HEK293 (cell line): ENCODE measurements around the gene BDNF.
A peak's percentile ranks its signal among the peaks of the same experiment; 100 is the strongest.

Experiments used
- GLI2 ChIP-seq: fragments of 450-650 bp; formaldehyde crosslinking; IDR thresholded peaks from 2 replicates; pipeline ENCODE4; 2017; ENCODE audit warnings: missing biosample characterization, missing genetic modification characterization, low read depth, borderline replicate concordance
- GLIS1 ChIP-seq: fragments of 450-650 bp; formaldehyde crosslinking; IDR thresholded peaks from 2 replicates; pipeline ENCODE4 v1.5.1; 2016; ENCODE audit warnings: missing biosample characterization, missing genetic modification characterization
- GLIS2 ChIP-seq: fragments of 450-650 bp; formaldehyde crosslinking; IDR thresholded peaks from 2 replicates; pipeline ENCODE4 v1.5.1; 2016; ENCODE audit warnings: missing biosample characterization, missing genetic modification characterization
- REPIN1 ChIP-seq: fragments of 450-650 bp; formaldehyde crosslinking; IDR thresholded peaks from 2 replicates; pipeline ENCODE4 v1.5.1; 2017; ENCODE audit warnings: missing biosample characterization, missing genetic modification characterization, low read depth
- SETDB1 ChIP-seq: IDR thresholded peaks from one replicate; pipeline ENCODE4 v1.6.1; 2017; ENCODE audit warnings: mild to moderate bottlenecking, low read length, moderate library complexity, mixed read lengths; ENCODE audit not compliant: insufficient read length
- SP2 ChIP-seq: fragments of 450-650 bp; formaldehyde crosslinking; IDR thresholded peaks from 2 replicates; pipeline ENCODE4 v1.5.1; 2016; ENCODE audit warnings: missing biosample characterization, missing genetic modification characterization
- ZFP37 ChIP-seq: fragments of 450-650 bp; formaldehyde crosslinking; IDR thresholded peaks from 2 replicates; pipeline ENCODE4 v1.5.1; 2016; ENCODE audit warnings: missing biosample characterization, missing genetic modification characterization
- ZIC2 ChIP-seq: fragments of 450-650 bp; formaldehyde crosslinking; IDR thresholded peaks from 2 replicates; pipeline ENCODE4 v1.5.1; 2016; ENCODE audit warnings: missing biosample characterization, missing genetic modification characterization
- ZNF121 ChIP-seq: fragments of 450-650 bp; formaldehyde crosslinking; IDR thresholded peaks from 2 replicates; pipeline ENCODE4 v1.5.1; 2016; ENCODE audit warnings: missing biosample characterization, missing genetic modification characterization
- ZNF174 ChIP-seq: fragments of 450-650 bp; formaldehyde crosslinking; IDR thresholded peaks from 2 replicates; pipeline ENCODE4 v1.5.0; 2017; ENCODE audit warnings: missing biosample characterization, mild to moderate bottlenecking, missing genetic modification characterization
- ZNF221 ChIP-seq: fragments of 450-650 bp; formaldehyde crosslinking; IDR thresholded peaks from 2 replicates; pipeline ENCODE4 v1.5.1; 2017; ENCODE audit warnings: missing biosample characterization, missing genetic modification characterization, borderline replicate concordance
- ZNF341 ChIP-seq: fragments of 450-650 bp; formaldehyde crosslinking; IDR thresholded peaks from 2 replicates; pipeline ENCODE4; 2016; ENCODE audit warnings: low read depth, missing biosample characterization, missing genetic modification characterization
- ZNF391 ChIP-seq: fragments of 450-650 bp; formaldehyde crosslinking; IDR thresholded peaks from 2 replicates; pipeline ENCODE4 v1.5.1; 2016; ENCODE audit warnings: low read depth, missing biosample characterization, missing genetic modification characterization, borderline replicate concordance
- ZNF394 ChIP-seq: fragments of 450-650 bp; formaldehyde crosslinking; IDR thresholded peaks from 2 replicates; pipeline ENCODE4 v1.5.1; 2016; ENCODE audit warnings: missing biosample characterization, missing genetic modification characterization, mild to moderate bottlenecking, moderate library complexity, borderline replicate concordance
- ZNF423 ChIP-seq: fragments of 450-650 bp; formaldehyde crosslinking; IDR thresholded peaks from 2 replicates; pipeline ENCODE4 v1.5.1; 2016; ENCODE audit warnings: missing biosample characterization, missing genetic modification characterization
- ZNF501 ChIP-seq: fragments of 450-650 bp; formaldehyde crosslinking; IDR thresholded peaks from 2 replicates; pipeline ENCODE4 v1.5.1; 2016; ENCODE audit warnings: missing biosample characterization, missing genetic modification characterization
- ZNF548 ChIP-seq: fragments of 450-650 bp; formaldehyde crosslinking; IDR thresholded peaks from 2 replicates; pipeline ENCODE4 v1.5.1; 2016; ENCODE audit warnings: missing biosample characterization, missing genetic modification characterization
- ZNF660 ChIP-seq: fragments of 450-650 bp; IDR thresholded peaks from 2 replicates; pipeline ENCODE4 v1.5.1; 2018; ENCODE audit warnings: missing biosample characterization, mild to moderate bottlenecking, missing genetic modification characterization
- ZNF76 ChIP-seq: fragments of 450-650 bp; formaldehyde crosslinking; IDR thresholded peaks from 2 replicates; pipeline ENCODE4; 2016; ENCODE audit warnings: low read depth, missing biosample characterization, missing genetic modification characterization, borderline replicate concordance
- ZNF768 ChIP-seq: fragments of 450-650 bp; formaldehyde crosslinking; IDR thresholded peaks from 2 replicates; pipeline ENCODE4 v1.5.1; 2018; ENCODE audit warnings: missing biosample characterization, mild to moderate bottlenecking, missing genetic modification characterization
- ZXDB ChIP-seq: fragments of 450-650 bp; formaldehyde crosslinking; IDR thresholded peaks from 2 replicates; pipeline ENCODE4 v1.5.1; 2016; ENCODE audit warnings: missing biosample characterization, missing genetic modification characterization
- TF ChIP-seq, protein P1 (sequence below): fragments of 450-650 bp; formaldehyde crosslinking; IDR thresholded peaks from 2 replicates; pipeline ENCODE4 v1.5.1; 2017; ENCODE audit warnings: missing biosample characterization, mild to moderate bottlenecking, missing genetic modification characterization, moderate library complexity
- TF ChIP-seq, protein P2 (sequence below): fragments of 450-650 bp; formaldehyde crosslinking; IDR thresholded peaks from 2 replicates; pipeline ENCODE4 v1.5.1; 2016; ENCODE audit warnings: missing biosample characterization, missing genetic modification characterization
- TF ChIP-seq, protein P3 (sequence below): fragments of 450-650 bp; formaldehyde crosslinking; IDR thresholded peaks from 2 replicates; pipeline ENCODE4 v1.5.1; 2016; ENCODE audit warnings: missing biosample characterization, missing genetic modification characterization
- TF ChIP-seq, protein P4 (sequence below): fragments of 450-650 bp; formaldehyde crosslinking; IDR thresholded peaks from 2 replicates; pipeline ENCODE4 v1.5.1; 2016; ENCODE audit warnings: missing biosample characterization, missing genetic modification characterization
- TF ChIP-seq, protein P5 (sequence below): fragments of 450-650 bp; formaldehyde crosslinking; IDR thresholded peaks from 2 replicates; pipeline ENCODE4 v1.5.1; 2016; ENCODE audit warnings: missing biosample characterization, missing genetic modification characterization, borderline replicate concordance
- TF ChIP-seq, protein P6 (sequence below): fragments of 450-650 bp; formaldehyde crosslinking; IDR thresholded peaks from 2 replicates; pipeline ENCODE4 v1.5.1; 2016; ENCODE audit warnings: missing biosample characterization, missing genetic modification characterization

Gene BDNF

DNA sequence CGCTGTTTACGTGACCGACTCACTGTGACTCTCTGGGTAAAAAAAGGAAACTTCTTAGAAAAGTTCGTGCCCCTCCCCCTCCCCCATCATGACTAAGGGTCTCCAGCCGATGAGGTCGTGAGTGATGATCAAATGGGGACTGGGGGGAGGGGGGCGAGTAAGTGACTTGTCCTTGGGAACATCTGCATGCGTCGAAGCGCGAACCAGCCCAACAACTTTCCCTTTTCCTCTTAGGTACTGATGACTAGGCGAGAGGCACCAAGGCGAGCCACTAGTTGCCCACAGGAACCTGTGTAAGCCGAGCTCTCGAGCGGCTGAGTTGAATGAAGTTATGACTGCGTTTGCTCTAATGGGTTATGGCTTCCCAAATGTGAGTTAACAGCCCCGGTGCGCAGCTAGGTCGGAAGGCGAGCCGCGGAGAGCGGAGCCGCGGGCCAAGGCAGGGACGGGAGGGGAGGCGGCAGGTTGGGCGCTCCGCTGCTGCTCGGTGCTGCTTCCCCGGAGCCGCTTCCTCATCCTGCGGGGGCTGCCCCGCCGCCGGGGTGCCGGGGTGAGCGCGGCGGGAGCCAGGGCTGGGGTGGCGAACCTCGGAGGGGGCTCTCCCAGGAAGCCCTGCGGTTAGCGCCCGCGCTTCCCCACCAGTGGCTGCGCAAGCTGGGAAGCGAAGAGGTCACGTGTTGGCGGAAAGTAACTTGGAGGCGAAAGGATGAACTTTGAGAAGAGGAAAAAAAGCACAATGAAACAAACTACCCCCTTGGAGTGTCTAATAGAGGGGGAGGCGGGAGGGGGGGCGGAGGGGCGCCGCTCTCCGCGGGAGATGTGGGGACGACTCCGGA is 22.1 kb upstream of the BDNF start (continued):
- TF ChIP-seq REPIN1 (tag by site-specific recombination) (no peak), ZNF221 (tag by site-specific recombination) (no peak), ZNF121 (tag by site-specific recombination) (no peak), ZNF423 (tag by site-specific recombination) (0 out of 2 replicates have a peak, but pooled peaks have one; percentile 42), GLIS2 (peak; percentile 84), GLI2 (tag by site-specific recombination) (no peak), ZNF174 (tag by site-specific recombination) (no peak), ZNF76 (tag by site-specific recombination) (peak; percentile 80), ZXDB (tag by site-specific recombination) (no peak), ZNF391 (tag by site-specific recombination) (no peak), GLIS1 (tag by site-specific recombination) (peak; percentile 93), ZNF501 (tag by site-specific recombination) (0 out of 2 replicates have a peak, but pooled peaks have one; percentile 29), ZNF394 (tag by site-specific recombination) (no peak), ZNF341 (0 out of 2 replicates have a peak, but pooled peaks have one; percentile 32), SP2 (tag by site-specific recombination) (no peak), ZNF548 (tag by site-specific recombination) (no peak), ZNF660 (tag by site-specific recombination) (0 out of 2 replicates have a peak, but pooled peaks have one; percentile 10), ZIC2 (tag by site-specific recombination) (peak; percentile 86), SETDB1 (no peak), ZNF768 (no peak), ZFP37 (tag by site-specific recombination) (no peak)
- TF ChIP-seq, protein P1, sequence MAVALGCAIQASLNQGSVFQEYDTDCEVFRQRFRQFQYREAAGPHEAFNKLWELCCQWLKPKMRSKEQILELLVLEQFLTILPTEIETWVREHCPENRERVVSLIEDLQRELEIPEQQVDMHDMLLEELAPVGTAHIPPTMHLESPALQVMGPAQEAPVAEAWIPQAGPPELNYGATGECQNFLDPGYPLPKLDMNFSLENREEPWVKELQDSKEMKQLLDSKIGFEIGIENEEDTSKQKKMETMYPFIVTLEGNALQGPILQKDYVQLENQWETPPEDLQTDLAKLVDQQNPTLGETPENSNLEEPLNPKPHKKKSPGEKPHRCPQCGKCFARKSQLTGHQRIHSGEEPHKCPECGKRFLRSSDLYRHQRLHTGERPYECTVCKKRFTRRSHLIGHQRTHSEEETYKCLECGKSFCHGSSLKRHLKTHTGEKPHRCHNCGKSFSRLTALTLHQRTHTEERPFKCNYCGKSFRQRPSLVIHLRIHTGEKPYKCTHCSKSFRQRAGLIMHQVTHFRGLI (tag by site-specific recombination) = peak; percentile 88
- TF ChIP-seq, protein P2, sequence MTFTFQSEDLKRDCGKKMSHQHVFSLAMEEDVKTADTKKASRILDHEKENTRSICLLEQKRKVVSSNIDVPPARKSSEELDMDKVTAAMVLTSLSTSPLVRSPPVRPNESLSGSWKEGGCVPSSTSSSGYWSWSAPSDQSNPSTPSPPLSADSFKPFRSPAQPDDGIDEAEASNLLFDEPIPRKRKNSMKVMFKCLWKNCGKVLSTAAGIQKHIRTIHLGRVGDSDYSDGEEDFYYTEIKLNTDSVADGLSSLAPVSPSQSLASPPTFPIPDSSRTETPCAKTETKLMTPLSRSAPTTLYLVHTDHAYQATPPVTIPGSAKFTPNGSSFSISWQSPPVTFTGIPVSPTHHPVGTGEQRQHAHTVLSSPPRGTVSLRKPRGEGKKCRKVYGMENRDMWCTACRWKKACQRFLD (tag by site-specific recombination) = no peak
- TF ChIP-seq, protein P3, sequence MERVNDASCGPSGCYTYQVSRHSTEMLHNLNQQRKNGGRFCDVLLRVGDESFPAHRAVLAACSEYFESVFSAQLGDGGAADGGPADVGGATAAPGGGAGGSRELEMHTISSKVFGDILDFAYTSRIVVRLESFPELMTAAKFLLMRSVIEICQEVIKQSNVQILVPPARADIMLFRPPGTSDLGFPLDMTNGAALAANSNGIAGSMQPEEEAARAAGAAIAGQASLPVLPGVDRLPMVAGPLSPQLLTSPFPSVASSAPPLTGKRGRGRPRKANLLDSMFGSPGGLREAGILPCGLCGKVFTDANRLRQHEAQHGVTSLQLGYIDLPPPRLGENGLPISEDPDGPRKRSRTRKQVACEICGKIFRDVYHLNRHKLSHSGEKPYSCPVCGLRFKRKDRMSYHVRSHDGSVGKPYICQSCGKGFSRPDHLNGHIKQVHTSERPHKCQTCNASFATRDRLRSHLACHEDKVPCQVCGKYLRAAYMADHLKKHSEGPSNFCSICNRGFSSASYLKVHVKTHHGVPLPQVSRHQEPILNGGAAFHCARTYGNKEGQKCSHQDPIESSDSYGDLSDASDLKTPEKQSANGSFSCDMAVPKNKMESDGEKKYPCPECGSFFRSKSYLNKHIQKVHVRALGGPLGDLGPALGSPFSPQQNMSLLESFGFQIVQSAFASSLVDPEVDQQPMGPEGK (tag by site-specific recombination) = peak; percentile 50; the same call in 1 of the 2 replicates
- TF ChIP-seq, protein P4, sequence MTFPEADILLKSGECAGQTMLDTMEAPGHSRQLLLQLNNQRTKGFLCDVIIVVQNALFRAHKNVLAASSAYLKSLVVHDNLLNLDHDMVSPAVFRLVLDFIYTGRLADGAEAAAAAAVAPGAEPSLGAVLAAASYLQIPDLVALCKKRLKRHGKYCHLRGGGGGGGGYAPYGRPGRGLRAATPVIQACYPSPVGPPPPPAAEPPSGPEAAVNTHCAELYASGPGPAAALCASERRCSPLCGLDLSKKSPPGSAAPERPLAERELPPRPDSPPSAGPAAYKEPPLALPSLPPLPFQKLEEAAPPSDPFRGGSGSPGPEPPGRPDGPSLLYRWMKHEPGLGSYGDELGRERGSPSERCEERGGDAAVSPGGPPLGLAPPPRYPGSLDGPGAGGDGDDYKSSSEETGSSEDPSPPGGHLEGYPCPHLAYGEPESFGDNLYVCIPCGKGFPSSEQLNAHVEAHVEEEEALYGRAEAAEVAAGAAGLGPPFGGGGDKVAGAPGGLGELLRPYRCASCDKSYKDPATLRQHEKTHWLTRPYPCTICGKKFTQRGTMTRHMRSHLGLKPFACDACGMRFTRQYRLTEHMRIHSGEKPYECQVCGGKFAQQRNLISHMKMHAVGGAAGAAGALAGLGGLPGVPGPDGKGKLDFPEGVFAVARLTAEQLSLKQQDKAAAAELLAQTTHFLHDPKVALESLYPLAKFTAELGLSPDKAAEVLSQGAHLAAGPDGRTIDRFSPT (tag by site-specific recombination) = no peak
- TF ChIP-seq, protein P5, sequence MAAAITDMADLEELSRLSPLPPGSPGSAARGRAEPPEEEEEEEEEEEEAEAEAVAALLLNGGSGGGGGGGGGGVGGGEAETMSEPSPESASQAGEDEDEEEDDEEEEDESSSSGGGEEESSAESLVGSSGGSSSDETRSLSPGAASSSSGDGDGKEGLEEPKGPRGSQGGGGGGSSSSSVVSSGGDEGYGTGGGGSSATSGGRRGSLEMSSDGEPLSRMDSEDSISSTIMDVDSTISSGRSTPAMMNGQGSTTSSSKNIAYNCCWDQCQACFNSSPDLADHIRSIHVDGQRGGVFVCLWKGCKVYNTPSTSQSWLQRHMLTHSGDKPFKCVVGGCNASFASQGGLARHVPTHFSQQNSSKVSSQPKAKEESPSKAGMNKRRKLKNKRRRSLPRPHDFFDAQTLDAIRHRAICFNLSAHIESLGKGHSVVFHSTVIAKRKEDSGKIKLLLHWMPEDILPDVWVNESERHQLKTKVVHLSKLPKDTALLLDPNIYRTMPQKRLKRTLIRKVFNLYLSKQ (tag by site-specific recombination) = no peak
- TF ChIP-seq, protein P6, sequence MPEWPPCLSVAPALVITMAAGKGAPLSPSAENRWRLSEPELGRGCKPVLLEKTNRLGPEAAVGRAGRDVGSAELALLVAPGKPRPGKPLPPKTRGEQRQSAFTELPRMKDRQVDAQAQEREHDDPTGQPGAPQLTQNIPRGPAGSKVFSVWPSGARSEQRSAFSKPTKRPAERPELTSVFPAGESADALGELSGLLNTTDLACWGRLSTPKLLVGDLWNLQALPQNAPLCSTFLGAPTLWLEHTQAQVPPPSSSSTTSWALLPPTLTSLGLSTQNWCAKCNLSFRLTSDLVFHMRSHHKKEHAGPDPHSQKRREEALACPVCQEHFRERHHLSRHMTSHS = no peak
